ENCODE results near the gene TIAM1. TPM values are rescaled to one million over a fixed set of nuclear protein-coding genes. Genes with fewer than 3 reads are reported as not detected.
A peak's percentile ranks its signal among the peaks of the same experiment; 100 is the strongest.

TIAM1 gene
- total RNA-seq, 1 donor = 1.9 TPM

- DNase-seq (ENCODE audit: low read depth in 2 of 3, low spot score in 2 of 3) = no peak
These were observed 240.9 kb downstream of the TIAM1 start for GRCh38 chr21:31103163-31103562.

GRCh38 chr21:31099122-31099521 is 244.9 kb downstream of the TIAM1 start:
- no peak for DNase-seq (ENCODE audit: low read depth in 2 of 3, low spot score in 2 of 3)

- DNase-seq (ENCODE audit: low read depth in 2 of 3, low spot score in 2 of 3) = peak; percentile 49 to 74 (median 62)
These were observed 245.5 kb downstream of the TIAM1 start for GRCh38 chr21:31098576-31099005.

GRCh38 chr21:31092832-31093625 is 251.0 kb downstream of the TIAM1 start:
- DNase-seq (ENCODE audit: low read depth in 2 of 3, low spot score in 2 of 3) = no peak

GRCh38 chr21:31090376-31090775 is 253.7 kb downstream of the TIAM1 start:
- no peak for DNase-seq (ENCODE audit: low read depth in 2 of 3, low spot score in 2 of 3)

GRCh38 chr21:31088474-31088751 is 255.6 kb downstream of the TIAM1 start:
- no peak for DNase-seq (ENCODE audit: low read depth in 2 of 3, low spot score in 2 of 3)

GRCh38 chr21:31087639-31088473 is 256.2 kb downstream of the TIAM1 start:
- DNase-seq (ENCODE audit: low read depth in 2 of 3, low spot score in 2 of 3) = peak in 1 of 3 donors; percentile 16

GRCh38 chr21:31084689-31085088 is 259.4 kb downstream of the TIAM1 start:
- no peak for DNase-seq (ENCODE audit: low read depth in 2 of 3, low spot score in 2 of 3)

GRCh38 chr21:31078796-31079195 is 265.3 kb downstream of the TIAM1 start:
- no peak for DNase-seq (ENCODE audit: low read depth in 2 of 3, low spot score in 2 of 3)

- no peak for DNase-seq (ENCODE audit: low read depth in 2 of 3, low spot score in 2 of 3)
These were observed 265.8 kb downstream of the TIAM1 start for GRCh38 chr21:31078216-31078615.

GRCh38 chr21:31075848-31076247 is 268.2 kb downstream of the TIAM1 start:
- DNase-seq (ENCODE audit: low read depth in 2 of 3, low spot score in 2 of 3) = no peak

- no peak for DNase-seq (ENCODE audit: low read depth in 2 of 3, low spot score in 2 of 3)
These were observed 271.5 kb downstream of the TIAM1 start for GRCh38 chr21:31072533-31072932.
